Endothelial cell of umbilical vein (primary cell): ENCODE results near the gene TAF3. TPM values are rescaled to one million over a fixed set of nuclear protein-coding genes. Genes with fewer than 3 reads are reported as not detected.

Experiments used
- BruUV-seq: library from RNA; stranded (reverse); fragments of 400-500 nt; replicated peaks from 2 replicates; lab custom pipeline; 2021; lab: Mats Ljungman, UMichigan
- CTCF ChIA-PET: fragments of 300-600, 350-600 bp; sonication (Branson Sonifier 250); formaldehyde crosslinking; loops from one replicate; lab custom pipeline; 2021; ENCODE audit warnings: antibody characterized with exemption, inconsistent platforms; lab: Charles Lee
- POLR2A ChIA-PET: fragments of 300-600, 350-600 bp; sonication (Branson Sonifier 250); formaldehyde crosslinking; loops from one replicate; lab custom pipeline; 2021; ENCODE audit warnings: antibody characterized with exemption, inconsistent platforms; lab: Charles Lee
- DNase-seq: peaks from one replicate; pipeline ENCODE4 v3.0.0-alpha.2; 2011; ENCODE audit warnings: low read depth, low spot score
- FAIRE-seq: peaks from 2 replicates; lab custom pipeline; 2011; peaks lifted over from hg19 to GRCh38; lab: Jason Lieb, UNC
- H2AFZ ChIP-seq: 2 replicates; pipeline ENCODE4 v1.6.0; 2012; ENCODE audit warnings: low read depth, low read length, control low read depth, inconsistent platforms
- H3K27ac ChIP-seq: 2 replicates; pipeline ENCODE4 v1.5.1; 2011; ENCODE audit warnings: low read depth, mild to moderate bottlenecking, control low read depth, low read length, moderate library complexity; ENCODE audit not compliant: insufficient read depth
- H3K27me3 ChIP-seq, 2 experiments: 2 replicates each; pipeline versions ENCODE4 v1.6.0 to v1.6.1; 2011; ENCODE audit warnings: low read length in 2 of 2, mixed read lengths in 1 of 2; ENCODE audit not compliant: control insufficient read depth in 2 of 2, insufficient read depth in 2 of 2
- H3K36me3 ChIP-seq, 2 experiments: 2 replicates in 1 of 2; 3 replicates in 1 of 2; pipeline ENCODE4 v1.5.1; 2011; ENCODE audit warnings: low read length in 2 of 2, mild to moderate bottlenecking in 1 of 2, moderate library complexity in 1 of 2; ENCODE audit not compliant: control insufficient read depth in 2 of 2, insufficient read depth in 2 of 2; ENCODE audit errors: extremely low read depth in 1 of 2
- H3K4me1 ChIP-seq: 3 replicates; pipeline ENCODE4 v1.5.1; 2011; ENCODE audit warnings: mild to moderate bottlenecking, low read length; ENCODE audit not compliant: control insufficient read depth, insufficient read depth; ENCODE audit errors: extremely low read depth
- H3K4me2 ChIP-seq: 2 replicates; pipeline ENCODE4 v1.6.1; 2011; ENCODE audit warnings: low read length, control low read depth, mixed read lengths; ENCODE audit not compliant: insufficient read depth
- H3K4me3 ChIP-seq, 3 experiments: fragments of 200-600 bp in 1 of 3; sonication (generic), shearing (Covaris generic) in 1 of 3; replicated peaks in 1 of 3; 2 replicates each; pipeline ENCODE4 v1.5.1; 2011 to 2016; ENCODE audit warnings: control low read depth in 3 of 3, low read length in 3 of 3, mild to moderate bottlenecking in 2 of 3, inconsistent platforms in 1 of 3, low read depth in 1 of 3, moderate library complexity in 1 of 3; ENCODE audit not compliant: insufficient read depth in 1 of 3
- H3K79me2 ChIP-seq: 2 replicates; pipeline ENCODE4 v1.6.0; 2012; ENCODE audit warnings: low read length, inconsistent platforms; ENCODE audit not compliant: control insufficient read depth, insufficient read depth
- H3K9ac ChIP-seq: replicated peaks from 2 replicates; pipeline ENCODE3; 2011; ENCODE audit warnings: low read length, control low read depth; ENCODE audit not compliant: insufficient read depth; ENCODE audit errors: extremely low read depth
- H3K9me1 ChIP-seq: replicated peaks from 3 replicates; pipeline ENCODE4 v1.6.0; 2011; ENCODE audit warnings: mild to moderate bottlenecking, low read length; ENCODE audit not compliant: control insufficient read depth, insufficient read depth; ENCODE audit errors: extremely low read depth
- H3K9me3 ChIP-seq: replicated peaks from 2 replicates; pipeline ENCODE4 v1.5.1; 2012; ENCODE audit warnings: low read length, inconsistent platforms; ENCODE audit not compliant: control insufficient read depth, insufficient read depth
- H4K20me1 ChIP-seq: replicated peaks from 2 replicates; pipeline ENCODE3; 2011; ENCODE audit warnings: mild to moderate bottlenecking, low read length; ENCODE audit not compliant: control insufficient read depth, insufficient read depth; ENCODE audit errors: extremely low read depth
- EZH2 ChIP-seq: IDR thresholded peaks from 2 replicates; pipeline ENCODE4 v1.6.1; 2012; ENCODE audit warnings: borderline replicate concordance, low read depth, mild to moderate bottlenecking, moderate library complexity, low read length, inconsistent platforms; ENCODE audit not compliant: severe bottlenecking
- FOS ChIP-seq: IDR thresholded peaks from 2 replicates; pipeline ENCODE4 v1.6.1; 2011; ENCODE audit warnings: mild to moderate bottlenecking, low read length, moderate library complexity, borderline replicate concordance; ENCODE audit not compliant: insufficient read depth
- GATA2 ChIP-seq: IDR thresholded peaks from 2 replicates; pipeline ENCODE4 v1.7.0; 2011; ENCODE audit warnings: low read depth, mild to moderate bottlenecking, moderate library complexity, mixed read lengths, low read length; ENCODE audit not compliant: insufficient read length, insufficient read depth
- JUN ChIP-seq: IDR thresholded peaks from 2 replicates; pipeline ENCODE4 v1.6.1; 2011; ENCODE audit warnings: borderline replicate concordance, low read depth; ENCODE audit not compliant: insufficient read length, insufficient read depth
- MYC ChIP-seq: IDR thresholded peaks from one replicate; pipeline ENCODE4 v1.6.1; 2011; ENCODE audit warnings: mild to moderate bottlenecking, low read depth, low read length
- POLR2A ChIP-seq: IDR thresholded peaks from 2 replicates; pipeline ENCODE4 v1.6.1; 2012; ENCODE audit warnings: low read depth, mild to moderate bottlenecking, control low read depth, low read length
- POLR2AphosphoS5 ChIP-seq: IDR thresholded peaks from 2 replicates; pipeline ENCODE4 v1.6.1; 2012; ENCODE audit warnings: low read depth, mild to moderate bottlenecking, control low read depth, low read length, moderate library complexity; ENCODE audit not compliant: insufficient read depth
- dilution Hi-C: fragments of 300-500 bp; cut with MboI; formaldehyde crosslinking; loops from one replicate; pipeline ENCODE4 v1.15.0; 2019; ENCODE audit warnings: low sequenced_read_pairs; ENCODE audit not compliant: extremely low pct_ligation_motif_present
- intact Hi-C: fragments of 100-400 bp; cut with micrococcal nuclease; formaldehyde crosslinking; loops from one replicate; pipeline ENCODE4 v1.10.0; 2022
- polyA plus RNA-seq, 4 experiments: library from polyadenylated mRNA; depleted of rRNA in 3 of 4; stranded (reverse) in 3 of 4; unstranded in 1 of 4; fragments of >200 nt; gene quantifications; 2 replicates each; pipeline versions ENCODE4 v1.2.1 to v1.2.3, GENCODE V29; 2011 to 2012; ENCODE audit warnings: missing spikeins in 1 of 4
- total RNA-seq: library from RNA; stranded (reverse); gene quantifications from 2 replicates; pipeline ENCODE4 v1.2.3, GENCODE V29; 2021
- TF ChIP-seq, protein P1 (sequence below), 2 donors: IDR thresholded peaks; 1 replicate in 1 of 2; 2 replicates in 1 of 2; pipeline ENCODE4 v1.5.1; 2011; ENCODE audit warnings: low read length in 2 of 2, mild to moderate bottlenecking in 2 of 2, moderate library complexity in 2 of 2, control low read depth in 1 of 2, inconsistent platforms in 1 of 2, low read depth in 1 of 2; ENCODE audit not compliant: insufficient read depth in 1 of 2; ENCODE audit errors: extremely low read depth in 1 of 2
- TF ChIP-seq, protein P2 (sequence below): IDR thresholded peaks from 2 replicates; pipeline ENCODE4 v1.6.1; 2011; ENCODE audit not compliant: insufficient read depth, insufficient read length

The TAF3 gene
- total and polyA plus RNA-seq, 2 donors (not counting 3 experiments of a cell fraction or from before 2014, with no cell fraction given) = 2.4 to 10.5 TPM

DNA sequence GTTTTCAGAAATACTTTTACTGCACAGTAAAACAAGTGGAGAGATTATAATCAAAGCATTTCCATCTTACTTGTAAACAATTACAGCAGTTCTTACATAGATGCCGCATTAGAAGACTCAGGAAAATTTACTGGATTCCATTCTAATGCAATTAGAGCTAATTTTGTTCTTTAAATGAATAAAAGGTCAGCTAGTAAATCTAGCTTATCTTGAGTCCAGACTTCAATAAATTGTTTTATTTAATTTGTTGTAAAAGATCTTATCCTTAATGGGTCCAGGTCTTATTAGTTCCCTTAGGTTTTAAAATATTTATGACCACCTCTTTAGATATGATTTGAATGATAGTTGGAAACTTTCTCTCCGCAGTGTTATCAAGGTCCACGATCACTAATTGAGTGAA, 166.0 kb downstream of the TAF3 start:
- no peaks in the 10 kb centered on the region for H3K4me1 ChIP-seq
- no peaks in the 10 kb centered on the region for H3K27me3 ChIP-seq
- no peak overlapping the region for H3K27ac ChIP-seq
- BruUV-seq = no TSS peak
- no peak overlapping the region for H3K9ac ChIP-seq
- FAIRE-seq (no peak), DNase-seq (no peak)
- no peaks in the 10 kb centered on the region for H3K36me3 ChIP-seq
- H2AFZ ChIP-seq = no peak overlapping the region
- H3K4me3 ChIP-seq = no peak overlapping the region
- H3K4me2 ChIP-seq = no peak overlapping the region
- H3K9me3 ChIP-seq = no peaks in the 10 kb centered on the region
- no peaks in the 10 kb centered on the region for H4K20me1 ChIP-seq
- H3K79me2 ChIP-seq = no peaks in the 10 kb centered on the region
- POLR2A ChIA-PET = no interaction called here
- CTCF ChIA-PET = interaction anchor here (3.8 kb wide), 1 partner anchor 12 kb away, joined by 14 read pairs; no protein-coding TSS in a partner anchor
- dilution Hi-C loops = no loop called here
- intact Hi-C loops = no loop called here
- no peak for TF ChIP-seq POLR2A
- TF ChIP-seq, protein P1, sequence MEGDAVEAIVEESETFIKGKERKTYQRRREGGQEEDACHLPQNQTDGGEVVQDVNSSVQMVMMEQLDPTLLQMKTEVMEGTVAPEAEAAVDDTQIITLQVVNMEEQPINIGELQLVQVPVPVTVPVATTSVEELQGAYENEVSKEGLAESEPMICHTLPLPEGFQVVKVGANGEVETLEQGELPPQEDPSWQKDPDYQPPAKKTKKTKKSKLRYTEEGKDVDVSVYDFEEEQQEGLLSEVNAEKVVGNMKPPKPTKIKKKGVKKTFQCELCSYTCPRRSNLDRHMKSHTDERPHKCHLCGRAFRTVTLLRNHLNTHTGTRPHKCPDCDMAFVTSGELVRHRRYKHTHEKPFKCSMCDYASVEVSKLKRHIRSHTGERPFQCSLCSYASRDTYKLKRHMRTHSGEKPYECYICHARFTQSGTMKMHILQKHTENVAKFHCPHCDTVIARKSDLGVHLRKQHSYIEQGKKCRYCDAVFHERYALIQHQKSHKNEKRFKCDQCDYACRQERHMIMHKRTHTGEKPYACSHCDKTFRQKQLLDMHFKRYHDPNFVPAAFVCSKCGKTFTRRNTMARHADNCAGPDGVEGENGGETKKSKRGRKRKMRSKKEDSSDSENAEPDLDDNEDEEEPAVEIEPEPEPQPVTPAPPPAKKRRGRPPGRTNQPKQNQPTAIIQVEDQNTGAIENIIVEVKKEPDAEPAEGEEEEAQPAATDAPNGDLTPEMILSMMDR (IDR thresholded peaks at IDR 0.05; ENCODE audit: extremely low read depth in 1 of 2, insufficient read depth in 1 of 2, low read depth in 1 of 2, low read length in 2 of 2) = no peak
- no peak for TF ChIP-seq GATA2
- no peak for TF ChIP-seq EZH2
- no peak for TF ChIP-seq MYC
- no peak for TF ChIP-seq POLR2AphosphoS5
- TF ChIP-seq FOS = no peak
- TF ChIP-seq, protein P2, sequence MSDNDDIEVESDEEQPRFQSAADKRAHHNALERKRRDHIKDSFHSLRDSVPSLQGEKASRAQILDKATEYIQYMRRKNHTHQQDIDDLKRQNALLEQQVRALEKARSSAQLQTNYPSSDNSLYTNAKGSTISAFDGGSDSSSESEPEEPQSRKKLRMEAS = no peak
- TF ChIP-seq JUN = no peak
- H3K9me1 ChIP-seq = no peaks in the 10 kb centered on the region
